IMR-90 (cell line): Measurements from ENCODE around the gene MBD2. TPM values are rescaled to one million over a fixed set of nuclear protein-coding genes. Genes with fewer than 3 reads are reported as not detected.

Source experiments
- ATAC-seq: fragments of 200-7000 bp; cut with Tn5 transposase; 2 replicates; pipeline ENCODE4 v1.9.1; 2020; ENCODE audit warnings: low read depth, mild to moderate bottlenecking, moderate library complexity
- BruUV-seq: library from RNA; stranded (reverse); fragments of 400-500 nt; replicated peaks from 2 replicates; lab custom pipeline; 2021; lab: Mats Ljungman, UMichigan
- CTCF ChIA-PET: fragments of 300-600 bp; formaldehyde crosslinking; extraction: SDS; loops from one replicate; lab custom pipeline; 2021; ENCODE audit warnings: antibody characterized with exemption; lab: Yijun Ruan, JAX
- POLR2A ChIA-PET: fragments of 300-600 bp; sonication (Branson Sonifier 250); formaldehyde crosslinking; loops from one replicate; lab custom pipeline; 2022; ENCODE audit warnings: antibody characterized with exemption; ENCODE audit not compliant: unreplicated experiment; lab: Charles Lee
- DNase-seq: peaks from one replicate; pipeline ENCODE4 v3.0.0; 2013
- H2AFZ ChIP-seq: replicated peaks from 2 replicates; pipeline ENCODE3; 2013; ENCODE audit warnings: low read length, mild to moderate bottlenecking; ENCODE audit not compliant: poor library complexity
- H2AK5ac ChIP-seq: 2 replicates; pipeline ENCODE4 v1.6.1; 2013; ENCODE audit warnings: low read depth, low read length, inconsistent platforms
- H2AK9ac ChIP-seq: replicated peaks from 2 replicates; pipeline ENCODE3; 2013; ENCODE audit warnings: mild to moderate bottlenecking, low read depth, low read length, moderate library complexity; ENCODE audit not compliant: poor library complexity
- H2BK120ac ChIP-seq: 2 replicates; pipeline ENCODE4 v1.6.1; 2013; ENCODE audit warnings: low read depth, low read length, inconsistent platforms
- H2BK15ac ChIP-seq: 3 replicates; pipeline ENCODE4 v1.6.1; 2013; ENCODE audit warnings: low read depth, low read length, inconsistent platforms
- H2BK20ac ChIP-seq: 2 replicates; pipeline ENCODE4 v1.6.1; 2013; ENCODE audit warnings: low read depth, mild to moderate bottlenecking, inconsistent platforms, low read length, moderate library complexity
- H2BK5ac ChIP-seq: 2 replicates; pipeline ENCODE4 v1.6.1; 2013; ENCODE audit warnings: mild to moderate bottlenecking, low read depth, low read length, inconsistent platforms; ENCODE audit not compliant: poor library complexity, severe bottlenecking
- H3K14ac ChIP-seq: replicated peaks from 2 replicates; pipeline ENCODE4 v1.6.1; 2013; ENCODE audit warnings: low read depth, low read length, inconsistent platforms
- H3K18ac ChIP-seq: 2 replicates; pipeline ENCODE4 v1.6.1; 2013; ENCODE audit warnings: low read depth, low read length, control low read depth
- H3K23ac ChIP-seq: 2 replicates; pipeline ENCODE4 v1.6.1; 2013; ENCODE audit warnings: low read depth, low read length, inconsistent platforms
- H3K27ac ChIP-seq: 2 replicates; pipeline ENCODE4 v1.5.1; 2013; ENCODE audit warnings: mild to moderate bottlenecking, control low read depth, low read length; ENCODE audit not compliant: insufficient read depth
- H3K27me3 ChIP-seq: 2 replicates; pipeline ENCODE4 v1.6.1; 2013; ENCODE audit warnings: low read length; ENCODE audit not compliant: control insufficient read depth, insufficient read depth
- H3K36me3 ChIP-seq: 2 replicates; pipeline ENCODE4 v1.6.1; 2013; ENCODE audit warnings: low read length, mixed read lengths; ENCODE audit not compliant: control insufficient read depth, insufficient read depth
- H3K4ac ChIP-seq: 2 replicates; pipeline ENCODE4 v1.6.1; 2013; ENCODE audit warnings: low read depth, low read length, inconsistent platforms
- H3K4me1 ChIP-seq: 2 replicates; pipeline ENCODE4 v1.6.1; 2013; ENCODE audit warnings: low read length, mixed read lengths; ENCODE audit not compliant: control insufficient read depth, insufficient read depth
- H3K4me2 ChIP-seq: 2 replicates; pipeline ENCODE4 v1.6.1; 2013; ENCODE audit warnings: low read depth, mild to moderate bottlenecking, control low read depth, low read length, moderate library complexity
- H3K4me3 ChIP-seq: 2 replicates; pipeline ENCODE4 v1.5.1; 2013; ENCODE audit warnings: low read depth, mild to moderate bottlenecking, control low read depth, low read length, moderate library complexity; ENCODE audit not compliant: insufficient read depth
- H3K56ac ChIP-seq: 2 replicates; pipeline ENCODE4 v1.6.1; 2013; ENCODE audit warnings: low read length, inconsistent platforms; ENCODE audit not compliant: insufficient read depth; ENCODE audit errors: extremely low read depth
- H3K79me1 ChIP-seq, 2 experiments: 2 replicates each; pipeline ENCODE4 v1.6.1; 2013; ENCODE audit warnings: low read length in 2 of 2, inconsistent platforms in 1 of 2, low read depth in 1 of 2
- H3K9ac ChIP-seq: 2 replicates; pipeline ENCODE4 v1.6.1; 2013; ENCODE audit warnings: low read depth, low read length, control low read depth
- H3K9me1 ChIP-seq: 2 replicates; pipeline ENCODE4 v1.6.1; 2013; ENCODE audit warnings: low read length, inconsistent platforms; ENCODE audit not compliant: insufficient read depth
- H3K9me3 ChIP-seq: 2 replicates; pipeline ENCODE4 v1.6.1; 2013; ENCODE audit warnings: low read length; ENCODE audit not compliant: control insufficient read depth, insufficient read depth
- H4K20me1 ChIP-seq: 2 replicates; pipeline ENCODE4 v1.6.1; 2013; ENCODE audit warnings: low read length, inconsistent platforms; ENCODE audit not compliant: insufficient read depth
- H4K5ac ChIP-seq: 2 replicates; pipeline ENCODE4 v1.6.1; 2013; ENCODE audit warnings: mild to moderate bottlenecking, low read depth, low read length, control low read depth
- H4K8ac ChIP-seq, 2 experiments: 2 replicates each; pipeline ENCODE4 v1.6.1; 2013; ENCODE audit warnings: low read depth in 2 of 2, low read length in 2 of 2, control low read depth in 1 of 2, inconsistent platforms in 1 of 2
- H4K91ac ChIP-seq: 2 replicates; pipeline ENCODE4 v1.6.1; 2013; ENCODE audit warnings: low read depth, low read length, inconsistent platforms; ENCODE audit not compliant: insufficient read depth
- BHLHE40 ChIP-seq: fragments of 150-350 bp; IDR thresholded peaks from 2 replicates; pipeline ENCODE4 v1.6.1; 2016; ENCODE audit warnings: mild to moderate bottlenecking, low read depth, low read length
- CEBPB ChIP-seq: IDR thresholded peaks from 2 replicates; pipeline ENCODE4 v1.6.1; 2012; ENCODE audit warnings: low read depth, low read length, improper control_type of control experiment
- CHD1 ChIP-seq: IDR thresholded peaks from 2 replicates; pipeline ENCODE4 v1.6.1; 2012; ENCODE audit warnings: low read depth, low read length, improper control_type of control experiment
- CTCF ChIP-seq: conservative IDR thresholded peaks from 2 replicates; pipeline ENCODE4 v1.5.1; 2012; ENCODE audit warnings: mild to moderate bottlenecking, low read depth, low read length, improper control_type of control experiment
- RAD21 ChIP-seq: IDR thresholded peaks from 2 replicates; pipeline ENCODE4 v1.6.1; 2012; ENCODE audit warnings: low read length, improper control_type of control experiment
- WGBS, 2 experiments: methylation state at CpG; one replicate each; pipeline versions ENCODE4 v1.1.5 to v1.1.7; 2013; ENCODE audit warnings: missing lambda C conversion rate in 2 of 2; ENCODE audit not compliant: insufficient read length in 1 of 2; ENCODE audit errors: extremely low coverage in 2 of 2; 5-methylcytosine and 5-hydroxymethylcytosine counted together
- dilution Hi-C: fragments of 300-500 bp; cut with HindIII; formaldehyde crosslinking; loops from one replicate; pipeline ENCODE4 v1.14.3; 2018; ENCODE audit warnings: low sequenced_read_pairs; ENCODE audit not compliant: unreplicated experiment
- in situ Hi-C: fragments of 300-500 bp; cut with MboI; formaldehyde crosslinking; loops from 3 replicates; pipeline ENCODE4 v1.14.3; 2019; ENCODE audit warnings: low sequenced_read_pairs, inconsistent platforms, mixed read lengths
- intact Hi-C: fragments of 100-400 bp; cut with micrococcal nuclease; formaldehyde crosslinking; loops from 2 replicates; pipeline ENCODE4 v1.10.0; 2022
- polyA plus RNA-seq, 3 experiments: library from polyadenylated mRNA; depleted of rRNA; stranded (reverse); fragments of >200 nt; gene quantifications; 2 replicates each; pipeline ENCODE4 v1.2.3, GENCODE V29; 2012; ENCODE audit warnings: low replicate concordance in 1 of 3
- total RNA-seq: library from RNA; depleted of rRNA; stranded (reverse); fragments of >200 nt; gene quantifications from 2 replicates; pipeline ENCODE4 v1.2.3, GENCODE V29; 2012
- TF ChIP-seq, protein P1 (sequence below): fragments of 150-350 bp; IDR thresholded peaks from 2 replicates; pipeline ENCODE4 v1.6.1; 2017; ENCODE audit warnings: mild to moderate bottlenecking, antibody characterized with exemption, low read length, low read depth

The MBD2 gene
- total and polyA plus RNA-seq, 2 of the 4 experiments (the other 2 are of a cell fraction) = 9.7 to 29.5 TPM

GRCh38 chr18:54269893-54270844 lies 45.7 kb upstream of the MBD2 start:
- Histone ChIP-seq H3K56ac (peak overlapping the region; percentile 84), H2AFZ (peak overlapping the region; percentile 94), H3K27ac (peak overlapping the region; percentile 72), H3K4me2 (peak overlapping the region; percentile 69), H3K23ac (peak overlapping the region; percentile 86; the same call in 1 of the 2 replicates), H3K9me1 (no peaks in the 10 kb centered on the region; the same call in 1 of the 2 replicates), H3K9me3 (no peaks in the 10 kb centered on the region), H3K9ac (peak overlapping the region; percentile 86), H2BK20ac (no peak overlapping the region; the same call in 1 of the 2 replicates), H3K79me1 (peaks cover 17% of the 10 kb centered on the region in 2 experiments), H2BK15ac (peak overlapping the region; percentile 23; the same call in 1 of the 3 replicates), H4K91ac (peak overlapping the region; percentile 91), H2BK5ac (peak overlapping the region; percentile 58), H2AK9ac (peak overlapping the region; percentile 87), H4K5ac (peak overlapping the region; percentile 46), H3K4me1 (no peaks in the 10 kb centered on the region), H3K4ac (peak overlapping the region; percentile 87), H3K36me3 (no peaks in the 10 kb centered on the region), H3K14ac (peak overlapping the region; percentile 93), H3K18ac (peak overlapping the region; percentile 28), H2AK5ac (peak overlapping the region; percentile 46), H3K4me3 (peak overlapping the region; percentile 66), H3K27me3 (no peaks in the 10 kb centered on the region), H2BK120ac (peak overlapping the region; percentile 74; the same call in 1 of the 2 replicates), H4K20me1 (no peaks in the 10 kb centered on the region), H4K8ac (peak overlapping the region; percentile 91 to 99)
- ATAC-seq (peak; percentile 36), DNase-seq (peak; percentile 18)
- dilution Hi-C loops (no loop called here), in situ Hi-C loops (no loop called here), intact Hi-C loops (loop anchor here (1.0 to 5.0 kb wide), 2 partner anchors 46 to 123 kb away; partner anchors contain the start of gene MBD2)
- CTCF ChIA-PET = interaction anchor here (1.5 kb wide), 1 partner anchor 13 kb away, joined by 3 read pairs; no protein-coding TSS in a partner anchor
- whole genome bisulfite sequencing, 2 experiments = 0% methylated on average over 4 of the region's 27 CpGs; no CpG with 5 or more reads in 1 of the 2 experiments
- POLR2A ChIA-PET = no interaction called here
- TF ChIP-seq, protein P1, sequence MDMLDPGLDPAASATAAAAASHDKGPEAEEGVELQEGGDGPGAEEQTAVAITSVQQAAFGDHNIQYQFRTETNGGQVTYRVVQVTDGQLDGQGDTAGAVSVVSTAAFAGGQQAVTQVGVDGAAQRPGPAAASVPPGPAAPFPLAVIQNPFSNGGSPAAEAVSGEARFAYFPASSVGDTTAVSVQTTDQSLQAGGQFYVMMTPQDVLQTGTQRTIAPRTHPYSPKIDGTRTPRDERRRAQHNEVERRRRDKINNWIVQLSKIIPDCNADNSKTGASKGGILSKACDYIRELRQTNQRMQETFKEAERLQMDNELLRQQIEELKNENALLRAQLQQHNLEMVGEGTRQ = no peak
- TF ChIP-seq CHD1 (no peak), RAD21 (peak; percentile 26), CTCF (peak; percentile 34; the same call in 1 of the 2 replicates), CEBPB (no peak), BHLHE40 (peak; percentile 70; the same call in 1 of the 2 replicates)
- no TSS peak for BruUV-seq
